GM19240 (cell line): ENCODE measurements around the gene SNURF.
"Not testable (repeated sequence)": the region's sequence is repeated elsewhere in the genome, so short reads cannot be mapped to it uniquely, and the experiment has no call there.

Experiments
- DNase-seq: peaks from one replicate; pipeline ENCODE4 v3.0.0; 2011; ENCODE audit warnings: low spot score; ENCODE audit not compliant: insufficient read length

Gene SNURF

DNA sequence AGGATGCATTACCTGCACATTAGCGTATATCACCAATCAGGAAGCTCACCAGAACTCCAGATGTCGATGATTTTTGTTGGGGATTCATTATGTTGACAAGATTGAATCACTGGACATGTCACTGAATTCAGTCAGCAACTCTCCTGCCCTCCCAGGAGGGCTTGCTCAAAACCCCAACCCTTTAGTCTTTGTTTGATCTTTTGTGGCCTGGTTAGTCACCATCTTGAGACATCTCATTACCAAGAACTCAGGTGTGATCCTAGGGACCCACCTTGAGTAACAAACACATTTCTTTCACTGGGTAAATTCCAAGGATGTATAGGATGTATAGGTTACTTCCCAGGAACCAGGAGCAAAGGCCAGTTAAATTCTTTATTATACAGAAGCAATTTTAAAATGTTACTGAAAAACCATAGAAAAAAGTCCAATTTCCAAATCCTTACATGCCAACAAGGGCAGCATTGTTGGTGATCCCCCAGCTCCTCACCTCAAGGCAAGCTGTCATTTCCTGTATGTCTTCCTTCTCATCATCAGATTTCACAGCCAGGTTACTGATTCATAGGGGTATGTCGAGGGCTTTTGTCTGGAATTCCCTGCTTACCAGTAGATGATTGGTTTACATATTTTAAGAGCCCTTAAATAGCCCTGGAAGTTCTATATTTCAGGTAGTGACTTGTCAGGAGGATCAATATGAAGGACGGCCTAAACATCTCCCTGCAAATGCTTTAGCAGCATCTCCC lies 11.7 kb downstream of the SNURF start:
- DNase-seq, result no peak

DNA sequence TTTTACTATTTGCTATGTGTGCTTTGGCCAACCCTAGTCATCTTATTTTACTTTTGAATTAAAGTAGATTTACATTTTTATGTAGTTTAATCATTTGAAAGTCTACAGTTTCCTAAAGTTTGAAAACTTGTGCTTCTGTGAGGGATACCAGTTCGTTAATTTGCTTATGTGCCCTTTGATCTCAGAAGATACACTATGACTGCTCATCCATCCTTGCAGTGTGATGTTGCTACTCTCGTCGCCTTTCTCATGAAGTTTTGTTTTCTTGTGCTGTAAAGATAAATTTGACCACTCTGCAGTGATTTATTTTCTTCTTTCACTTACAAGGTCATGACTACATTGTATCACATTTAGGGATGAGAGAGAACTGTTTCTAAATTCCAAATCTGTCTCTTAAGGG lies 16.3 kb downstream of the SNURF start:
- DNase-seq, result no peak

DNA sequence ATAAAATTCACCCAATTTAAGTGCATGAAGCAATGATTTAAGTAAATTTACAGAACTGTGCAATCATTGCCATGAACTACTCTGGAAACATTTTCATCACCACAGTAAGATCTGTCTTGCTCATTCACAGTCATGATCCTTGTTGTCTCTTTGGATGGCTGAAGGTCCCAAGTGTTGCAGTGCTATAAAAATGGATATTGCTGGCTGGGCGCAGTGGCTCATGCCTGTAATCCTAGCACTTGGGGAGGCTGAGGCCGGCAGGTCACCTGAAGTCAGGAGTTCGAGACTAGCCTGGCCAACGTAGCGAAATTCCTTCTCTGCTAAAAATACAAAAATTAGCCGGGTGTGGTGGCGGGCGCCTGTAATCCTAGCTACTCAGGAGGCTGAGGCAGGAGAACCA lies 17.0 kb downstream of the SNURF start:
- DNase-seq, result no peak

DNA sequence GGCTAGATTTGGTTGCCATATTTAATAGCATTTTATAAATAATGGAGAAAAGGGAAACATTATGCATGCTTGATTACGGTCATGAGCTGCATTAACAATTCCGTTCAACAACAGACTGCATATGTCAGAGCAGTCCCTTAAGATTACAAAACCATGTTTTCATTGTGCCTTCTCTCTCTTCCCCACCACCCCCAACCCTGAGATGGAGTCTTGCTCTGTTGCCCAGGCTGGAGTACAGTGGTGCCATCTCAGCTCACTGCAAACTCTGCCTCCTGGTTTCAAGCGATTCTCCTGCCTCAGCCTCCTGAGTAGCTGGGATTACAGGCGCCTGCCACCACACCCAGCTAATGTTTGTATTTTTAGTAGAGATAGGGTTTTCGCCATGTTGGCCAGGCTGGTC lies 17.9 kb downstream of the SNURF start:
- not testable (repeated sequence) for DNase-seq

DNA sequence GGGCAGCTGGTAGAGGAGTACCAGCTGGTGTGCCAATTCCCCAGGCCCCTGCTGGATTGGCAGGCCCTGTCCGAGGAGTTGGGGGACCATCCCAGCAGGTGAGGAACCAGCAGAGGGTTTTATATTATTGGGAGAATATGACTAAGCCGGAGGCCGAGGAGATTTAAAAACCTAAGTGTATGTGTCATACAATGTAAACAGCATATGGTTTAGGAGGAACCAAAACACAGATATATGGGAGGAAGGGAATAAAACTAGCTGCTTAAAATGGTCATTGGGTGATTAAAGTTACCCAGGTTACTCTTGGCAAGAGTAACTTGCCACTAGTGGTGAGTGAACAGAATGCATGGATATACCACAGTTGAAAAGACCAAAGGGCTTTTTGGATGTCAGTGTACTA lies 22.1 kb downstream of the SNURF start:
- no peak for DNase-seq

DNA sequence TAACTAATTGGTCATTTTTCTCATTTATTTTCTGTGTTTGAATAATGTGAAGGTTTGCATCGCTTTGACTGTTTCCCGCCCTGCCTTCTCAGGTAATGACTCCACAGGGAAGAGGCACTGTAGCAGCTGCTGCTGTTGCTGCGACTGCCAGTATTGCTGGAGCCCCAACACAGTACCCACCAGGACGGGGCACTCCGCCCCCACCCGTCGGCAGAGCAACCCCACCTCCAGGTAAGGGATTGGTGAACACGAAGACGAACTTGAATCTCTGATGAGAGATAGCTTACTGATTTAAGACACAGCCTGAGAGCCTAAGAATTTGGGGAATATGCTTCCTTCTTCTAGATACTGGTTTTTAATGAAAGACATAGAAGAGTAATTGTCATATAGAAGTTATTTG lies 22.9 kb downstream of the SNURF start:
- DNase-seq, result no peak

DNA sequence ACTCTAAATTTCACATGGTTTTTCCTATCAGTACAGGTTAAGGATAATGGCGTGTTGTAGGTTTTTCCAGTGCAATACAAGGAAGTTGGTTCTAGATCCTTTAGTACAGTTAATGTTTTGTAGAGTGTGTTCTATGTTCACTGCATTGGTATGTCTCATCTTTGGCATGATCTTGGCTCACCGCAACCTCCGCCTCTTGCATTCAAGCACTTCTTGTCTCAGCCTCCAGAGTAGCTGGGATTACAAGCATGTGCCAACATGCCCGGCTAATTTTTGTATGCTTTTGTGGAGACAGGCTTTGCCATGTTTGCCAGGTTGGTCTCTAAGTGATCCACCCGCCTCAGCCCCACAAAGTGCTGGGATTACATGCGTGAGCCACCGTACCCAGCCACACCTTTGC lies 30.4 kb downstream of the SNURF start:
- DNase-seq, result no peak

DNA sequence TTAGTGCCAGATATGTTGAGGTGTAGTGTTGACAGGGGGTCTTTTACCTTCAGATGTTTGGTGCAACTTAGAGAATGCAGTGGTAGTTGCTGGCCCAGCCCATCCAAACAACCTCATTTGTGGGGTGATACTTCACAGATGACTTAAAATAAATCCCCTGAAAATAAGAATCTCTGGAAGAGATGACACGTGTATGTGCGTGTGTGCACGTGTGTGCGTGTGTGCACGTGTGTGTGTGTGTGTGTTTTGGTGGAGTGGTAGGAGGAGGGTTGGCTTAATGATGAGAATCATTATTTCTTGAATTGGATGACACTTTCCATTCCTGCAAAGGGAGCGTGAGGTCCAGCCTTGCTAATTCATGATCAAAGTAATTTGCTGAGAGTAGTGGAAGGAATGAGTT lies 31.9 kb downstream of the SNURF start:
- DNase-seq, result no peak
